Mucosa of stomach (tissue), 1 donor: ENCODE measurements around the gene ACTN1.
"Not testable (repeated sequence)": the region's sequence is repeated elsewhere in the genome, so short reads cannot be mapped to it uniquely, and the experiment has no call there.

ENCODE experiments used
- H3K27me3 ChIP-seq: one replicate; pipeline ENCODE4 v1.7.0; 2013; ENCODE audit warnings: mild to moderate bottlenecking, low read length; ENCODE audit not compliant: control insufficient read depth, insufficient read depth
- H3K36me3 ChIP-seq: one replicate; pipeline ENCODE4 v1.7.0; 2013; ENCODE audit warnings: low read length; ENCODE audit not compliant: control insufficient read depth, insufficient read depth
- H3K4me1 ChIP-seq: one replicate; pipeline ENCODE4 v1.7.0; 2013; ENCODE audit warnings: mild to moderate bottlenecking, low read length; ENCODE audit not compliant: control insufficient read depth, insufficient read depth
- H3K4me3 ChIP-seq: one replicate; pipeline ENCODE4 v1.7.0; 2013; ENCODE audit warnings: low read length
- H3K9ac ChIP-seq: one replicate; pipeline ENCODE4 v1.7.0; 2013; ENCODE audit warnings: mild to moderate bottlenecking, low read length, moderate library complexity
- H3K9me3 ChIP-seq: one replicate; pipeline ENCODE4 v1.7.0; 2013; ENCODE audit warnings: mild to moderate bottlenecking, low read length, moderate library complexity; ENCODE audit not compliant: control insufficient read depth
- donor health status: Pancreatic carcinoma.

Gene ACTN1

GRCh38 chr14:68847640-68848039, 131.5 kb downstream of the ACTN1 start:
- not testable (repeated sequence) for H3K27me3 ChIP-seq, H3K9ac ChIP-seq, H3K36me3 ChIP-seq, H3K4me1 ChIP-seq, H3K9me3 ChIP-seq, H3K4me3 ChIP-seq

GRCh38 chr14:68846466-68846865, 132.6 kb downstream of the ACTN1 start:
- Histone ChIP-seq H3K9ac (no peak overlapping the region), H3K4me3 (no peak overlapping the region), H3K4me1 (peaks cover 6% of the 10 kb centered on the region), H3K27me3 (no peaks in the 10 kb centered on the region), H3K36me3 (no peaks in the 10 kb centered on the region), H3K9me3 (no peaks in the 10 kb centered on the region)

GRCh38 chr14:68844210-68844545, 134.9 kb downstream of the ACTN1 start:
- Histone ChIP-seq H3K9ac (no peak overlapping the region), H3K36me3 (no peaks in the 10 kb centered on the region), H3K9me3 (no peaks in the 10 kb centered on the region), H3K27me3 (no peaks in the 10 kb centered on the region), H3K4me1 (peaks cover 6% of the 10 kb centered on the region), H3K4me3 (no peak overlapping the region)

GRCh38 chr14:68843471-68844209, 135.5 kb downstream of the ACTN1 start:
- Histone ChIP-seq H3K4me3 (no peak overlapping the region), H3K4me1 (peaks cover 6% of the 10 kb centered on the region), H3K27me3 (no peaks in the 10 kb centered on the region), H3K36me3 (no peaks in the 10 kb centered on the region), H3K9ac (peak overlapping the region; percentile 64), H3K9me3 (no peaks in the 10 kb centered on the region)

- no peaks in the 10 kb centered on the region for H3K36me3 ChIP-seq
- H3K4me1 ChIP-seq, result peaks cover 6% of the 10 kb centered on the region
- H3K9me3 ChIP-seq, result no peaks in the 10 kb centered on the region
- H3K4me3 ChIP-seq, result no peak overlapping the region
- no peaks in the 10 kb centered on the region for H3K27me3 ChIP-seq
- no peak overlapping the region for H3K9ac ChIP-seq
Observed at GRCh38 chr14:68842298-68842697, 136.8 kb downstream of the ACTN1 start.

GRCh38 chr14:68841016-68841809, 137.9 kb downstream of the ACTN1 start:
- H3K36me3 ChIP-seq, result no peaks in the 10 kb centered on the region
- H3K4me1 ChIP-seq, result peaks cover 6% of the 10 kb centered on the region
- H3K4me3 ChIP-seq, result no peak overlapping the region
- H3K9me3 ChIP-seq, result peaks cover 3% of the 10 kb centered on the region
- no peak overlapping the region for H3K9ac ChIP-seq
- H3K27me3 ChIP-seq, result no peaks in the 10 kb centered on the region

GRCh38 chr14:68840454-68840853, 138.6 kb downstream of the ACTN1 start:
- Histone ChIP-seq H3K4me1 (peaks cover 6% of the 10 kb centered on the region), H3K27me3 (no peaks in the 10 kb centered on the region), H3K36me3 (no peaks in the 10 kb centered on the region), H3K9ac (no peak overlapping the region), H3K9me3 (peaks cover 4% of the 10 kb centered on the region), H3K4me3 (no peak overlapping the region)

GRCh38 chr14:68836082-68836481, 143.0 kb downstream of the ACTN1 start:
- no peaks in the 10 kb centered on the region for H3K36me3 ChIP-seq
- H3K9me3 ChIP-seq, result peaks cover 4% of the 10 kb centered on the region
- no peaks in the 10 kb centered on the region for H3K27me3 ChIP-seq
- H3K9ac ChIP-seq, result no peak overlapping the region
- H3K4me3 ChIP-seq, result no peak overlapping the region
- no peaks in the 10 kb centered on the region for H3K4me1 ChIP-seq

GRCh38 chr14:68834816-68835215, 144.3 kb downstream of the ACTN1 start:
- peaks cover 4% of the 10 kb centered on the region for H3K9me3 ChIP-seq
- H3K4me3 ChIP-seq, result no peak overlapping the region
- no peak overlapping the region for H3K9ac ChIP-seq
- no peaks in the 10 kb centered on the region for H3K4me1 ChIP-seq
- no peaks in the 10 kb centered on the region for H3K27me3 ChIP-seq
- no peaks in the 10 kb centered on the region for H3K36me3 ChIP-seq

- Histone ChIP-seq H3K4me1 (peaks cover 11% of the 10 kb centered on the region), H3K4me3 (no peak overlapping the region), H3K9ac (no peak overlapping the region), H3K9me3 (no peaks in the 10 kb centered on the region), H3K27me3 (no peaks in the 10 kb centered on the region), H3K36me3 (no peaks in the 10 kb centered on the region)
Observed at GRCh38 chr14:68828698-68829097, 150.4 kb downstream of the ACTN1 start.

GRCh38 chr14:68825729-68826128, 153.4 kb downstream of the ACTN1 start:
- H3K4me1 ChIP-seq, result peaks cover 11% of the 10 kb centered on the region
- H3K9me3 ChIP-seq, result no peaks in the 10 kb centered on the region
- no peak overlapping the region for H3K4me3 ChIP-seq
- H3K9ac ChIP-seq, result no peak overlapping the region
- H3K27me3 ChIP-seq, result no peaks in the 10 kb centered on the region
- no peaks in the 10 kb centered on the region for H3K36me3 ChIP-seq

GRCh38 chr14:68824517-68825347, 154.4 kb downstream of the ACTN1 start:
- no peak overlapping the region for H3K4me3 ChIP-seq
- no peaks in the 10 kb centered on the region for H3K36me3 ChIP-seq
- H3K9me3 ChIP-seq, result no peaks in the 10 kb centered on the region
- no peaks in the 10 kb centered on the region for H3K27me3 ChIP-seq
- H3K4me1 ChIP-seq, result peaks cover 16% of the 10 kb centered on the region
- H3K9ac ChIP-seq, result no peak overlapping the region
